PC-3 (cell line): Measurements from ENCODE around the gene ZNF528. TPM values are rescaled to one million over a fixed set of nuclear protein-coding genes. Genes with fewer than 3 reads are reported as not detected.
A peak's percentile ranks its signal among the peaks of the same experiment; 100 is the strongest.

Experiments
- ATAC-seq: fragments of 200-7000 bp; cut with Tn5 transposase; 2 replicates; pipeline ENCODE4 v1.9.1; 2020; ENCODE audit warnings: mild to moderate bottlenecking, moderate library complexity
- Bru-seq: library from RNA; stranded (reverse); fragments of 400-500 nt; gene quantifications from one replicate; lab custom pipeline; 2021; lab: Mats Ljungman, UMichigan
- BruChase-seq, 2 experiments: library from RNA; stranded (reverse); fragments of 400-500 nt; gene quantifications; one replicate each; lab custom pipeline; 2021; lab: Mats Ljungman, UMichigan
- BruUV-seq: library from RNA; stranded (reverse); fragments of 400-500 nt; replicated peaks from 2 replicates; lab custom pipeline; 2021; lab: Mats Ljungman, UMichigan
- CTCF ChIA-PET: fragments of 300-600 bp; sonication (Branson Sonifier 250); formaldehyde crosslinking; loops from one replicate; lab custom pipeline; 2022; ENCODE audit warnings: antibody characterized with exemption; lab: Charles Lee
- POLR2A ChIA-PET: fragments of 300-600 bp; sonication (Branson Sonifier 250); formaldehyde crosslinking; loops from one replicate; lab custom pipeline; 2022; ENCODE audit warnings: antibody characterized with exemption; ENCODE audit not compliant: unreplicated experiment; lab: Charles Lee
- DNase-seq: peaks from one replicate; pipeline ENCODE4 v3.0.0-alpha.2; 2015
- H2AFZ ChIP-seq: fragments of 300-600 bp; sonication (generic); 2 replicates; pipeline ENCODE4 v1.6.0; 2016; ENCODE audit warnings: antibody characterized with exemption, low read length
- H3F3A ChIP-seq: fragments of 300-600 bp; sonication (generic); one replicate; pipeline ENCODE4 v1.6.0; 2017; ENCODE audit warnings: antibody characterized with exemption, low read length, control low read depth, mild to moderate bottlenecking; ENCODE audit not compliant: unreplicated experiment
- H3K27ac ChIP-seq: fragments of 300-600 bp; sonication (generic); 2 replicates; pipeline ENCODE4 v1.5.1; 2016; ENCODE audit warnings: mild to moderate bottlenecking, low read length
- H3K27me3 ChIP-seq: fragments of 300-600 bp; sonication (generic); 2 replicates; pipeline ENCODE4 v1.6.1; 2016; ENCODE audit warnings: low read length, mixed read lengths
- H3K36me3 ChIP-seq: fragments of 300-600 bp; sonication (generic); 2 replicates; pipeline ENCODE4 v1.6.1; 2016; ENCODE audit warnings: low read depth, mixed run types, low read length, mixed read lengths
- H3K4me1 ChIP-seq: fragments of 300-600 bp; sonication (generic); 2 replicates; pipeline ENCODE4 v1.5.1; 2016; ENCODE audit warnings: low read length; ENCODE audit not compliant: insufficient read depth
- H3K4me2 ChIP-seq: fragments of 300-600 bp; sonication (generic); 2 replicates; pipeline ENCODE4 v1.6.0; 2016; ENCODE audit warnings: low read length
- H3K4me3 ChIP-seq: fragments of 300-600 bp; sonication (generic); 2 replicates; pipeline ENCODE4 v1.5.1; 2016; ENCODE audit warnings: mild to moderate bottlenecking, low read length, mixed read lengths
- H3K79me2 ChIP-seq: fragments of 300-600 bp; sonication (generic); 2 replicates; pipeline ENCODE4 v1.6.1; 2017; ENCODE audit warnings: low read length, mixed read lengths
- H3K9ac ChIP-seq: fragments of 300-600 bp; sonication (generic); 2 replicates; pipeline ENCODE4 v1.6.0; 2016; ENCODE audit warnings: mild to moderate bottlenecking, low read length
- H3K9me2 ChIP-seq: fragments of 300-600 bp; sonication (generic); replicated peaks from 2 replicates; pipeline ENCODE4 v1.6.1; 2016; ENCODE audit warnings: mixed run types, low read length, mixed read lengths
- H3K9me3 ChIP-seq: fragments of 300-600 bp; sonication (generic); 2 replicates; pipeline ENCODE4 v1.6.1; 2016; ENCODE audit warnings: low read length, mixed read lengths
- H4K20me1 ChIP-seq: fragments of 300-600 bp; sonication (generic); 2 replicates; pipeline ENCODE4 v1.6.1; 2016; ENCODE audit warnings: low read length, mixed read lengths
- CTCF ChIP-seq: fragments of 300-600 bp; sonication (generic); conservative IDR thresholded peaks from 2 replicates; pipeline ENCODE4 v1.5.1; 2017; ENCODE audit warnings: antibody characterized with exemption, low read depth, mild to moderate bottlenecking, low read length
- EZH2 ChIP-seq: fragments of 300-600 bp; sonication (generic); IDR thresholded peaks from one replicate; pipeline ENCODE4 v1.6.1; 2017; ENCODE audit warnings: antibody characterized with exemption, mild to moderate bottlenecking, low read length; ENCODE audit not compliant: unreplicated experiment
- EZH2phosphoT487 ChIP-seq: fragments of 300-600 bp; sonication (generic); IDR thresholded peaks from 2 replicates; pipeline ENCODE4 v1.6.1; 2018; ENCODE audit warnings: mild to moderate bottlenecking, antibody characterized with exemption, low read length, borderline replicate concordance
- intact Hi-C: fragments of 100-400 bp; cut with micrococcal nuclease; formaldehyde crosslinking; loops from 2 replicates; pipeline ENCODE4 v1.9.0; 2023
- long read RNA-seq: library from polyadenylated mRNA; unstranded; transcript quantifications from one replicate; pipeline ENCODE4 v2.0.0, GENCODE V29; 2021; ENCODE audit not compliant: unreplicated experiment
- total RNA-seq: library from RNA; depleted of rRNA; stranded (reverse); fragments of >200 nt; gene quantifications from 2 replicates; pipeline ENCODE4 v1.2.3, GENCODE V29; 2014; rRNA removed

Gene ZNF528
- 4.9 and 5.7 TPM in 2 replicates for total RNA-seq
- Bru-seq, nascent RNA: percentile 65 among the genes with signal in this experiment
- BruChase-seq, experiment 1, labeled RNA remaining after a 6-hour chase: percentile 70 among the genes with signal in this experiment
- percentile 86 among the genes with signal in this experiment for BruChase-seq, experiment 2, labeled RNA remaining after a 2-hour chase
- long read RNA-seq, full-length matches to known transcripts: 13 of 22 reads
- long read RNA-seq, partial matches to known transcripts: 5 of 22 reads
- long read RNA-seq, other reads (novel, unspliced or antisense): 4 of 22 reads

- peak within 1 kb of the TSS; percentile 98 for H2AFZ ChIP-seq
- peak within 1 kb of the TSS; percentile 75 for H3K4me3 ChIP-seq
- peak; percentile 83 for DNase-seq
- no peaks in the 10 kb centered on the region for H4K20me1 ChIP-seq
- CTCF ChIA-PET: no interaction called here
- H3K27ac ChIP-seq: 0 out of 2 replicates have a peak within 1 kb of the TSS, but pooled peaks have one; percentile 6
- BruUV-seq: TSS peak; percentile 83
- H3K9me3 ChIP-seq: peaks cover 44% of the 10 kb centered on the region
- H3K9me2 ChIP-seq: no peaks in the 10 kb centered on the region
- intact Hi-C loops: no loop called here
- POLR2A ChIA-PET: interaction anchor here (0.7 kb wide), 1 partner anchor 291 kb away, joined by 6 read pairs; no protein-coding TSS in a partner anchor
- H3K27me3 ChIP-seq: no peaks in the 10 kb centered on the region
- H3K4me1 ChIP-seq: no peaks in the 10 kb centered on the region
- no peak for TF ChIP-seq EZH2
- TF ChIP-seq EZH2phosphoT487: no peak
- no peak for TF ChIP-seq CTCF
- H3K36me3 ChIP-seq: peaks cover 20% of the 10 kb centered on the region; the same call in 1 of the 2 replicates
- H3K4me2 ChIP-seq: peak within 1 kb of the TSS; percentile 81
- ATAC-seq: peak; percentile 100
- H3K79me2 ChIP-seq: no peaks in the 10 kb centered on the region
- peak within 1 kb of the TSS; percentile 71 for H3K9ac ChIP-seq
- H3F3A ChIP-seq: no peaks in the 10 kb centered on the region
Observed at GRCh38 chr19:52397310-52398080, at the start of gene ZNF528. ZNF528 (plus strand) TSS chr19:52397849; CDS start chr19:52402014, 4,165 bp downstream.

- Histone ChIP-seq H3K27ac (no peak overlapping the region), H3F3A (no peaks in the 10 kb centered on the region), H3K4me3 (no peak overlapping the region), H3K9me3 (peaks cover 54% of the 10 kb centered on the region), H3K36me3 (0 out of 2 replicates have a peak, but pooled peaks cover 9% of the 10 kb centered on the region), H3K27me3 (no peaks in the 10 kb centered on the region), H2AFZ (no peak overlapping the region), H3K9me2 (no peaks in the 10 kb centered on the region), H4K20me1 (no peaks in the 10 kb centered on the region), H3K79me2 (no peaks in the 10 kb centered on the region), H3K4me2 (no peak overlapping the region), H3K4me1 (no peaks in the 10 kb centered on the region), H3K9ac (no peak overlapping the region)
- no peak for TF ChIP-seq EZH2phosphoT487
- no peak for TF ChIP-seq EZH2
- TF ChIP-seq CTCF: 0 out of 2 replicates have a peak, but pooled peaks have one; percentile 14
- intact Hi-C loops: no loop called here
- ChIA-PET CTCF (no interaction called here), POLR2A (no interaction called here)
- ATAC-seq (no peak), DNase-seq (no peak)
- no TSS peak for BruUV-seq
Observed at GRCh38 chr19:52351512-52351911, 46.1 kb upstream of the ZNF528 start.
